Esophagus muscularis mucosa (tissue), 4 donors: ENCODE data around the gene MEI4.

ENCODE experiments used
- EP300 ChIP-seq: sonication (generic); formaldehyde crosslinking; IDR thresholded peaks from one replicate; pipeline ENCODE4 v1.6.1; 2017; ENCODE audit warnings: antibody characterized with exemption
- POLR2AphosphoS5 ChIP-seq, 2 donors: sonication (generic); formaldehyde crosslinking; IDR thresholded peaks; one replicate each; pipeline ENCODE4 v1.6.1; 2017; ENCODE audit warnings: antibody characterized with exemption in 2 of 2
- TF ChIP-seq, protein P1 (sequence below), 3 experiments: fragments of 200-600 bp in 2 of 3; fragments of 450-650 bp in 1 of 3; sonication (generic) in 2 of 3; IDR thresholded peaks; one replicate each; pipeline ENCODE4 v1.5.1; 2017 to 2019; ENCODE audit warnings: antibody characterized with exemption in 3 of 3, mild to moderate bottlenecking in 2 of 3, moderate library complexity in 1 of 3

DNA sequence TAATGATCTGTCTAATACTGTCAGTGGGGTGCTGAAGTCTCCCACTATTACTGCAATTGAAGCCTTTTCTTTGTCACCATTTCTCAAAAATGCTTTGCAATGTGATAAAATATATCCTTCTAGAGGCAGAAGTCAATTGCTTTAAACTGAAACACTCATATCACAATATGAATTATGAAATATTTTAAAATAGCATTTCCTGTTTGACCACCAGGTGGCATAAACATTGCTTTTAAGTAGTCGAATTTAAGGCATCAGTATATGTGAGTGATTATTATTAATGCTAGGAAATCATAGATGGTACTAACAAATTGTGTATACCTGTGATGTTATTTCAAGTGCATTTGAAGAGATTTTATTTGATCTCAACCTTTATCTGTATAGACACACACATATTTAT lies 87.5 kb downstream of the MEI4 start:
- TF ChIP-seq, protein P1, sequence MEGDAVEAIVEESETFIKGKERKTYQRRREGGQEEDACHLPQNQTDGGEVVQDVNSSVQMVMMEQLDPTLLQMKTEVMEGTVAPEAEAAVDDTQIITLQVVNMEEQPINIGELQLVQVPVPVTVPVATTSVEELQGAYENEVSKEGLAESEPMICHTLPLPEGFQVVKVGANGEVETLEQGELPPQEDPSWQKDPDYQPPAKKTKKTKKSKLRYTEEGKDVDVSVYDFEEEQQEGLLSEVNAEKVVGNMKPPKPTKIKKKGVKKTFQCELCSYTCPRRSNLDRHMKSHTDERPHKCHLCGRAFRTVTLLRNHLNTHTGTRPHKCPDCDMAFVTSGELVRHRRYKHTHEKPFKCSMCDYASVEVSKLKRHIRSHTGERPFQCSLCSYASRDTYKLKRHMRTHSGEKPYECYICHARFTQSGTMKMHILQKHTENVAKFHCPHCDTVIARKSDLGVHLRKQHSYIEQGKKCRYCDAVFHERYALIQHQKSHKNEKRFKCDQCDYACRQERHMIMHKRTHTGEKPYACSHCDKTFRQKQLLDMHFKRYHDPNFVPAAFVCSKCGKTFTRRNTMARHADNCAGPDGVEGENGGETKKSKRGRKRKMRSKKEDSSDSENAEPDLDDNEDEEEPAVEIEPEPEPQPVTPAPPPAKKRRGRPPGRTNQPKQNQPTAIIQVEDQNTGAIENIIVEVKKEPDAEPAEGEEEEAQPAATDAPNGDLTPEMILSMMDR (IDR thresholded peaks at IDR 0.05) = peak; percentile 20 to 54 (median 48)
- TF ChIP-seq EP300 (no peak), POLR2AphosphoS5 (IDR thresholded peaks at IDR 0.05) (no peak)
